Measurements from ENCODE around the gene PKDREJ.

DNA sequence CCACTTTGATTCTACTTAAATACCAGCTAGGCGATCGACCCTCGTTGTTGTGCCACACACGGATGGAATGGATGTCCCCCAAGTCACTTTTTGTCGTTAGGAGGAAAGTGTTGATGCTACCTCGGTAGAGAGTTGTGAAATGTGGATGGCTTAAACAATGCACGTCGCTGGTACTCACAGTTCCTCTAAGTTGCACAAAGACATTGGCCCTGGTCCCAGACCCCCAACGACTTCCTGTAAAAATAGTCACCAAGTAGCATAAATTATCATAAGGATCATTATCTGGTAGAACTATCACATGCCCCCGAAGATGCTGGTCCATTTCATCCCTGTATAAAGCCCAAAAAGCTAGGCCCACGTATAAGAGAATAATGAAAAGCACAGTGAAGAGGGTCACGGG is 3.8 kb downstream of the PKDREJ start:
- TF ChIP-seq, protein P1, sequence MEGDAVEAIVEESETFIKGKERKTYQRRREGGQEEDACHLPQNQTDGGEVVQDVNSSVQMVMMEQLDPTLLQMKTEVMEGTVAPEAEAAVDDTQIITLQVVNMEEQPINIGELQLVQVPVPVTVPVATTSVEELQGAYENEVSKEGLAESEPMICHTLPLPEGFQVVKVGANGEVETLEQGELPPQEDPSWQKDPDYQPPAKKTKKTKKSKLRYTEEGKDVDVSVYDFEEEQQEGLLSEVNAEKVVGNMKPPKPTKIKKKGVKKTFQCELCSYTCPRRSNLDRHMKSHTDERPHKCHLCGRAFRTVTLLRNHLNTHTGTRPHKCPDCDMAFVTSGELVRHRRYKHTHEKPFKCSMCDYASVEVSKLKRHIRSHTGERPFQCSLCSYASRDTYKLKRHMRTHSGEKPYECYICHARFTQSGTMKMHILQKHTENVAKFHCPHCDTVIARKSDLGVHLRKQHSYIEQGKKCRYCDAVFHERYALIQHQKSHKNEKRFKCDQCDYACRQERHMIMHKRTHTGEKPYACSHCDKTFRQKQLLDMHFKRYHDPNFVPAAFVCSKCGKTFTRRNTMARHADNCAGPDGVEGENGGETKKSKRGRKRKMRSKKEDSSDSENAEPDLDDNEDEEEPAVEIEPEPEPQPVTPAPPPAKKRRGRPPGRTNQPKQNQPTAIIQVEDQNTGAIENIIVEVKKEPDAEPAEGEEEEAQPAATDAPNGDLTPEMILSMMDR (conservative IDR thresholded peaks at IDR 0.05 in 1 of 2, IDR thresholded peaks at IDR 0.05 in 1 of 2; ENCODE audit: low read depth in 1 of 2, low read length in 2 of 2) = no peak
- no peak for TF ChIP-seq EZH2 (IDR thresholded peaks at IDR 0.05; ENCODE audit: low read length, missing control alignments)

All from fibroblast of lung (primary cell).